ENCODE measurements around the gene ENAM. TPM values are rescaled to one million over a fixed set of nuclear protein-coding genes. Genes with fewer than 3 reads are reported as not detected.
A peak's percentile ranks its signal among the peaks of the same experiment; 100 is the strongest.

Gene ENAM
- total RNA-seq, 3 donors from 2014 or later = not detected

DNA sequence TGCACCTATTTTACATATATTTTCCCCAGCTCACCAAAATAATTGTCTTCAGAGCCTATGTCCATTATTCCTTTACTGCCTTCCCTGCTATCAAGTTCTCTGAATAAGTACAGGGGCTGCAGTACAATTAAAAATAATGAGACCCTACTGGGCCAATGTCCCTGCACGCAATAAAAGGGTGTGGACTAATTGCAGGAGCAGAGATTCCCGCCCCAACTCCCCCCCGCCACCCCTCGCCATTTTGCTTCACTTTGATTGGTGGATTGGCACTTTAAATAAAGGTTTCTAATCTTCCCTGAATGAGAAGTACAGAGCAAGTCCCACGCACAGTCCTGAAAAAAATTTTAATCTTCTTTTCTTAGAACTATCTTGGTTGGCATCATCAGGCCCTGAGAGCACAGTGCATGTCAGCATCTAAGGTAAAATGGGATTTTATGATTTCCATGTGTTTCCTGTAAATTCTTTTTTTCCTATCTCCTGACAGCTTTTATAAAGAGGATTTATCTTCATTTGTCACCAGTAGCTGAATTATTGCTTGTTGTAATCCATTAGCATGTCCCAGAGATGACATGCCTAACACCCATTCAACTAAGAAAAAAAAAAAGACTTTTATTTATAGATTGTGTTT lies 36.5 kb upstream of the ENAM start, which contains the start of gene AMBN:
TSS of gene AMBN (plus strand) at position 302 of the 628 bp plus-strand sequence. CDS start at position 405, 103 bp downstream.
- no peaks in the 10 kb centered on the region for H3K4me1 ChIP-seq (ENCODE audit: low read depth)
- no peak for DNase-seq
- H3K9me3 ChIP-seq = no peaks in the 10 kb centered on the region
- no peak for ATAC-seq
- intact Hi-C loops (cut with DNase I, micrococcal nuclease) = no loop called here
- TF ChIP-seq, protein P1, sequence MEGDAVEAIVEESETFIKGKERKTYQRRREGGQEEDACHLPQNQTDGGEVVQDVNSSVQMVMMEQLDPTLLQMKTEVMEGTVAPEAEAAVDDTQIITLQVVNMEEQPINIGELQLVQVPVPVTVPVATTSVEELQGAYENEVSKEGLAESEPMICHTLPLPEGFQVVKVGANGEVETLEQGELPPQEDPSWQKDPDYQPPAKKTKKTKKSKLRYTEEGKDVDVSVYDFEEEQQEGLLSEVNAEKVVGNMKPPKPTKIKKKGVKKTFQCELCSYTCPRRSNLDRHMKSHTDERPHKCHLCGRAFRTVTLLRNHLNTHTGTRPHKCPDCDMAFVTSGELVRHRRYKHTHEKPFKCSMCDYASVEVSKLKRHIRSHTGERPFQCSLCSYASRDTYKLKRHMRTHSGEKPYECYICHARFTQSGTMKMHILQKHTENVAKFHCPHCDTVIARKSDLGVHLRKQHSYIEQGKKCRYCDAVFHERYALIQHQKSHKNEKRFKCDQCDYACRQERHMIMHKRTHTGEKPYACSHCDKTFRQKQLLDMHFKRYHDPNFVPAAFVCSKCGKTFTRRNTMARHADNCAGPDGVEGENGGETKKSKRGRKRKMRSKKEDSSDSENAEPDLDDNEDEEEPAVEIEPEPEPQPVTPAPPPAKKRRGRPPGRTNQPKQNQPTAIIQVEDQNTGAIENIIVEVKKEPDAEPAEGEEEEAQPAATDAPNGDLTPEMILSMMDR (IDR thresholded peaks at IDR 0.05) = no peak
- no peaks in the 10 kb centered on the region for H3K36me3 ChIP-seq (ENCODE audit: low read depth)
- H3K4me3 ChIP-seq = no peak within 1 kb of the TSS

GRCh38 chr4:70594196-70594595 lies 34.3 kb upstream of the ENAM start:
- intact Hi-C loops (cut with DNase I, micrococcal nuclease) = no loop called here

DNA sequence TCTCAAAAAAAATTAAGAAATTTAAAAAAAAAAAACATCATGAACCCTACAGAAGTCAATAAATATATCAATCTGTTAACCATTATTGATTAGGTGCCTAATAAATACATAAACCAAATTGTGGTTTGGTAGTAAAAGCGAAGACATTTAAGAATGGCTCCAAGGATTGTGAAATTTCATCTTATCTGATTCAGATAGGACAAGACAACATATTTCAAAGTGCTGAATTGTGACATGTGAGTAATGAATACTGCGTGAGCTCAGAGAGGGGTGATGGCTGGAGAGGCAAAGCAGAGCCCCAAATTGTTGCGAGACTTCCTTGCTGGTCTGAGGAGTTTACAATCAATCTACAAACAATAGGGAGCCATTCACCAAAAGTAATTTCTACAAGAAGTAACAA lies 28.2 kb upstream of the ENAM start:
- H3K4me1 ChIP-seq (ENCODE audit: low read depth) = no peaks in the 10 kb centered on the region
- TF ChIP-seq, protein P1 (IDR thresholded peaks at IDR 0.05) = no peak
- H3K36me3 ChIP-seq (ENCODE audit: low read depth) = no peaks in the 10 kb centered on the region
- intact Hi-C loops (cut with DNase I, micrococcal nuclease) = no loop called here
- H3K9me3 ChIP-seq = no peaks in the 10 kb centered on the region
- no peak overlapping the region for H3K4me3 ChIP-seq
- no peak for ATAC-seq
- no peak for DNase-seq

More at GRCh38 chr4:70594196-70594595, 34.3 kb upstream of the ENAM start:
- ATAC-seq = no peak
- H3K36me3 ChIP-seq (ENCODE audit: low read depth) = no peaks in the 10 kb centered on the region
- TF ChIP-seq, protein P1 (IDR thresholded peaks at IDR 0.05) = no peak
- no peak for DNase-seq
- H3K4me1 ChIP-seq (ENCODE audit: low read depth) = no peaks in the 10 kb centered on the region
- H3K9me3 ChIP-seq = no peaks in the 10 kb centered on the region
- no peak overlapping the region for H3K4me3 ChIP-seq

DNA sequence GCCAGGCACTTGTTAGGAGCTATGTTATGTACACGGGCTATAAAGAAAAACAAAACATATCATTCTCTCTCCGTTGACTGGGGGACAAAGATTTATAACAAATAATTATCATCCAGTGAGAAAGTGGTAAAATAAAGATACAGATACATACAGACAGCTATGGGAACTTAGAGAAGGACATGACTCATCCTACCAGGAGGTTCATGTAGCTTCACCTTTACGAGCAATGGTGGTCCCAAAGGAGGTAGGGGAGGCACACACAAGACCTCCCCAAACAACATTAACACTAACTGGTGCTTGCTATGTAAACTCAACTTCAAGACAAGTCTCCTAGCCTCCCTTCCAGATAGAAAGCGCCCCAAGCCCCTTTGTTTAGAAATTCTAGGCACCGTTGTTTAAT lies 27.6 kb upstream of the ENAM start:
- DNase-seq (no peak), ATAC-seq (no peak)
- intact Hi-C loops (cut with DNase I, micrococcal nuclease) = no loop called here
- TF ChIP-seq, protein P1 (IDR thresholded peaks at IDR 0.05) = no peak
- Histone ChIP-seq H3K4me3 (no peak overlapping the region), H3K9me3 (no peaks in the 10 kb centered on the region), H3K36me3 (ENCODE audit: low read depth) (no peaks in the 10 kb centered on the region), H3K4me1 (ENCODE audit: low read depth) (no peaks in the 10 kb centered on the region)

DNA sequence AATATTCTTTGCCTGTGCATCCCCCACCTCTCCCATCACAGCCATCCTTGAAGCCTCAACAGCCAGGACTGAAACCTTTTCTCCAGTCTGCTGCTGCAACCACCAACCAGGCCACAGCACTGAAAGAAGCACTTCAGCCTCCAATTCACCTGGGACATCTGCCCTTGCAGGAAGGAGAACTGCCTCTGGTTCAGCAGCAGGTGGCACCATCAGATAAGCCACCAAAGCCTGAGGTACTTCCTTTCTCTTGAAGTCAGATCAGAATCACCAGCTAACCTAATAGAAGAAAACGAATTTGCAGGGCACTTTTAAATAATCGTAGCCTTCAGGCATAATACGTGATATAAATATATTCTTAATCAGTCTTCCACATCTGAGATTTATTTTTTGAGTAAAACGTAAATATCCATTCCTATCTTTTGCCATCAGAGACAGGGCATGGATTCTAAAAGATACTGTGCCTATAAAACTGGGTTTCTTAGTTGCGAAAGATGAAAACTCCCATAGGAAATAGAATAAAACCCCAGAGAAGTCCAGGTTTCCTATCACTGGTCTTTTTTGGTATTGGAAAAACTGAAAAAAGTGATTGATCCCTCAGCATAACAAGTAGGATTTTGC lies 27.0 kb upstream of the ENAM start:
- intact Hi-C loops (cut with DNase I, micrococcal nuclease) = no loop called here
- DNase-seq = peak in 2 of 3 donors; percentile 51 to 67
- Histone ChIP-seq H3K4me3 (no peak overlapping the region), H3K36me3 (ENCODE audit: low read depth) (no peaks in the 10 kb centered on the region), H3K9me3 (no peaks in the 10 kb centered on the region), H3K4me1 (ENCODE audit: low read depth) (no peaks in the 10 kb centered on the region)
- peak; percentile 91 for ATAC-seq
- TF ChIP-seq, protein P1 (IDR thresholded peaks at IDR 0.05) = peak; percentile 27
